HG02973 (cell line): ENCODE results near the gene ENKD1.

Experiments
- ATAC-seq: cut with Tn5 transposase; IDR thresholded peaks from one replicate; pipeline ENCODE4 v1.9.1; 2021; ENCODE audit warnings: moderate library complexity; ENCODE audit not compliant: unreplicated experiment

Gene ENKD1

DNA sequence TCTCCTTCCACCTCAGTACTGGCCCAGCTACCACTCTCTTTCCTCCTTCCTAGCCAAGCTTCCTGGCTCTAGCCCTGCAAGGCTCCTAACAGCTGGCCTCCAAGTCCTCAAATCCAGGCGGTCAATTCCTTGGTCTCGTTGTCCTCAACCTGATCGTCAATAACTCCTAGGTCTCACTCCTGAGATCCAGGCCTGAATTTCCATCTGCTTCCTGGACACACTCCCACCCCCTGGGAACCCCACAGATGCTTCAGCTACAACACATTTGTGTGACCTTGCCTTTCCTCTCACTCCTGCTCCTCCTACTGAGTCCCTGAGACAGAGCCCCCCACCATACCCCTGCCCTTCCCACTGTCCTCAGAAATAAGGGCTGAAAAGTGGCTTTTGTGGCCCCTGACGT, 2.3 kb downstream of the ENKD1 start:
- no peak for ATAC-seq

GRCh38 chr16:67663877-67664222, 2.7 kb downstream of the ENKD1 start:
- ATAC-seq, result no peak

GRCh38 chr16:67663151-67663876, 3.2 kb downstream of the ENKD1 start:
- no peak for ATAC-seq

DNA sequence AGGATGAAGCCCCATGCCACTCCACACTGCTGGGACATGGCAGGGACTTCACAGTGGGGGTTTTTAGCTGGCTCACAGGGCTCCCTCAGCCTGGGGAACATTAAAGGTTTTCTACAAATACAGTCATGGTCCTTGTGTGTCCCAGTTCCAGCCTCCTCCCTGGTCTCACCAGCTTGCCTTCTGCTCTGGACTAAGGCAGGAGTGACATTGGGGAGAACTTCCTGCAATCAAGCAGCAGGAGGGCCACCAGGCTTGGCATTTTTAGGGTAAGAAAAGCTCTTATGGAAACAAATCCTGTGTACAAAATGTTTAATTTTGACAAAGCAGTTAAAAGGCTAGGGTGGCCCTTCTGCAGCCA, 3.9 kb downstream of the ENKD1 start:
- ATAC-seq, result no peak

DNA sequence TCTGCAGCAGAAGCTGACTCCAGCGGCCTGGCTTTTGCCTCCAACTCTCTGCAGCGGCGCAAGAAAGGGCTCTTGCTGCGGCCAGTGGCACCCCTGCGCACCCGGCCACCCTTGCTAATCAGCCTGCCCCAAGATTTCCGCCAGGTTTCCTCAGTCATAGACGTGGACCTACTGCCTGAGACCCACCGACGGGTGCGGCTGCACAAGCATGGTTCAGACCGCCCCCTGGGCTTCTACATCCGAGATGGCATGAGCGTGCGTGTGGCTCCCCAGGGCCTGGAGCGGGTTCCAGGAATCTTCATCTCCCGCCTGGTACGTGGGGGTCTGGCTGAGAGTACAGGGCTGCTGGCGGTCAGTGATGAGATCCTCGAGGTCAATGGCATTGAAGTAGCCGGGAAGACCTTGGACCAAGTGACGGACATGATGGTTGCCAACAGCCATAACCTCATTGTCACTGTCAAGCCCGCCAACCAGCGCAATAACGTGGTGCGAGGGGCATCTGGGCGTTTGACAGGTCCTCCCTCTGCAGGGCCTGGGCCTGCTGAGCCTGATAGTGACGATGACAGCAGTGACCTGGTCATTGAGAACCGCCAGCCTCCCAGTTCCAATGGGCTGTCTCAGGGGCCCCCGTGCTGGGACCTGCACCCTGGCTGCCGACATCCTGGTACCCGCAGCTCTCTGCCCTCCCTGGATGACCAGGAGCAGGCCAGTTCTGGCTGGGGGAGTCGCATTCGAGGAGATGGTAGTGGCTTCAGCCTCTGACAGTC, 4.5 kb downstream of the ENKD1 start:
- ATAC-seq, result no peak

- ATAC-seq, result no peak
Observed at GRCh38 chr16:67661101-67661761, 5.3 kb downstream of the ENKD1 start.

DNA sequence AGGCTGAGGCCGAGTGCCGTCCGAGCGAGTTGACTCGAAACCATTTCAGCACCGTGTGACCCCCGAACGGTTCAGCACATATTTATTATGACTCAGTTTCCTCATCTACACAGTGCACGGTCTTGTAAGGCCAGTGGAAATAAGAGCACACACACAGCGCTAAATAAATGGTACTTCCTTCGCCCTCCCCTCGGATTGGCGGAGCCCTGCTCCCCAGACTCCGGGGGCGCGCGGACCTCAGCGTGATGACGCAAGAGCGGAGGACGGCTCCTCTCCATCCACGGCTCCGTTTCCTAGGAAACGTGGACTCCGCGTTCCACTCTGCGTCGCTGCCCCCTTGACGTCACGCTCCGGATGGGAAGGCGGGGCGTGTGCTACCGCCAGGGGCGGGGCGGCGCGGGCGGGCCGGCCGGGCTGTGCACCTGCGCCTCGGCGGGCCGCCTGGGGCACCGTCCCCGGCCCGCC, 6.0 kb downstream of the ENKD1 start, which contains the start of gene PARD6A:
Gene PARD6A, plus strand, starts transcription at position 397 of the 465 bp plus-strand sequence. CDS start 79 bp downstream, outside the sequence.
- ATAC-seq, result peak; percentile 63

DNA sequence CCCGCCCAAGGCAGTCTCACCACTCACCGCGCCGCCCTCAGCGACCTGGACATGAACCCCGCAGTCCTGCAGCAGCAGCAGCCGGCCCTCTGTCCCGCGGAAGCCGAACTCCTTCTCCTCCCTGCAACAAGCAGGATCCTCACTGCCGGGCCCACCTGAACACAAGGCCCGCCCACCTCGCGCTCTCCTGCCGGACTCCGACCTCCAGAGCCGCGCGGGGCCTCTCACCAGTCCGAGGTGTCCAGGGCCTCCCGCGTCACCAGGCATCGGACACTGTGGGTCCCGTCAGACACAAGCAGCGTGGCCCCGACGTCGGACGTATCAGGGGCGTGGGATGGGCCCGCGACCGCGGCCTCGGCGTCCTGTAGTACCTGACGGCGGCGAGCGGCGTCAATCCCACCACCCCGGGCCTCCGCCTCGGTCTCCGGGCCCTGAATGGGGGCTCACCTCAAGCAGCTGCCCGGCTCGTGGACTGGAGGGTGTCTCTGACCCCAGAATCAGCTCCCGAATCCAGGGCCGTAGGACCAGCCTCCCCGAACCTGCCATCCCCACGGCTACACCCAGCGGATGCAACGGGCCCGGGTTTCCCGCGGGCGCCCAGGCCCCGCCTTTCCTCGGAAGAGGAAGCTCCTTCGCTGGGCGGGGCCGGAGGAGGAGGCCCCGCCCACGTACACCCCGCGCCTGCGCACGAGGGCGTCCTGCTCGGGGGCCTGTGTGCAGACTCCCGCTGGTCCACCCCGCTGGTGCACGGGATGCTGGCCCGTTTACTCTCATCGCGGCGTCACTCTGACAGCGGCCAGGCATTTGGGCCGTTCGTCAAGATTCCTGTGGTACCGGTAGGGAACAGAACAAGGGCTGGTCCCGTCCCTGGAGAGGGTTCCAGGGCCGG, 6.6 kb downstream of the ENKD1 start, which contains the start of gene ACD:
Gene ACD, minus strand, starts transcription at position 586 of the 889 bp plus-strand sequence. Its CDS starts 40 bp downstream, at position 546.
- peak; percentile 43 for ATAC-seq

DNA sequence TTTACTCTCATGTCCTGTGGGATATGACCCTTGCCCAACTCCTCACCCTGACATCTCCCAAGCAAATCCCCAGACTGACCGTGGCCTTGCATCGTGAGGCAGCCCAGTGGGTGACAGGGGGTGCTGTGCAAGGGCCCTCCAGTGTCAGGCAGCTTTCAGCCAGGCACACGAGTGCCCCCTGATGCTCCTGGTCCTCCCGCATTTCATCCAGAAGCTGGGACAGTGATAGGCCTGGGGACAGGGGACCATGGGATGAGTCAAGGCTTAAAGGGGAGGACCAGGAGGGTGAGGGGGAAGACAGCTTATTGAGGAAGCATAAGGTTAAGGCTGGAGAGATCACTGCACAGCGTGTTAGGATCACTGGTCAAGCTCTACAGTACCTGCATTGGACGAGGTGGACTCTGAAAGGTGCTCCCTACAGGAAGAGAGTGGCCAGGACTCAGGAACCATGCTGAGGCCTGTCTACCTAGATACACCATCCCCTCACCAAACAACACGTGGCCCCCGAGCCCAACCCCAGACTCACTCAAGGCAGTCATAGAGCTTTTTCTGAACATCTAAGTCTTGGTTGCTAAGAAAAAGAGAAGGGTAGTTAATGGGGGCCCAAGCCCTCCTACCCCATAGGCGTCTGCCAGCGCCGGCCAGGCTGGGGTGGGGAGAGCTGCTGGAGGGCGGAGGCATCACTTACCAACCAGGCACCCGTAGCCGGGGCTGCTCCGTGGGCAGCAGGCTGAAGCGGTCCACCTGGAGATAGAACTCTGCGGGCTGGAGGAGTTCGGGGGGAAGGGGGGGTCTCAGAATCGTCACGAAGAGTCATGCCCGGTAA, 7.5 kb downstream of the ENKD1 start:
- no peak for ATAC-seq

GRCh38 chr16:67657751-67658518, 8.6 kb downstream of the ENKD1 start:
- no peak for ATAC-seq

GRCh38 chr16:67657017-67657608, 9.4 kb downstream of the ENKD1 start:
- ATAC-seq, result no peak

GRCh38 chr16:67656344-67657016, 10.1 kb downstream of the ENKD1 start:
- ATAC-seq, result no peak

DNA sequence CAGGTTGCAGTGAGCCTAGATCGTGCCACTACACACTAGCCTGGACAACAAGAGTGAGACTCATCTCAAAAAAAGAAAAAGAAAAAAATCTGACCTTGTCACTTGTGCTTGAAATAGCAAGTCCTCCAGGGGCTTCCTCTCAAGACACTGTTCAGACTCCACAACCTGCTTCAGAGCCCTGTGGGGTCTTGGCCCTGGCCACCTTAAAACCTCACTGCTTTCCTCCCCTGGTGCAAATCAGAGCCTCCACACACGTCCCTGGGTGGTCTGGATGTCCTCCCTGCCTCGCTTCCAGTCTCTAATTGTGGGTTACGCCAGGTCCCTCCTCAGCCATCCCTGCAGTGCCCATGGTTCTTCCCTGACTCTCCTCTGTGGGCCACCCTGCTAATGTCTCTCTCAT, 11.2 kb downstream of the ENKD1 start:
- ATAC-seq, result no peak

DNA sequence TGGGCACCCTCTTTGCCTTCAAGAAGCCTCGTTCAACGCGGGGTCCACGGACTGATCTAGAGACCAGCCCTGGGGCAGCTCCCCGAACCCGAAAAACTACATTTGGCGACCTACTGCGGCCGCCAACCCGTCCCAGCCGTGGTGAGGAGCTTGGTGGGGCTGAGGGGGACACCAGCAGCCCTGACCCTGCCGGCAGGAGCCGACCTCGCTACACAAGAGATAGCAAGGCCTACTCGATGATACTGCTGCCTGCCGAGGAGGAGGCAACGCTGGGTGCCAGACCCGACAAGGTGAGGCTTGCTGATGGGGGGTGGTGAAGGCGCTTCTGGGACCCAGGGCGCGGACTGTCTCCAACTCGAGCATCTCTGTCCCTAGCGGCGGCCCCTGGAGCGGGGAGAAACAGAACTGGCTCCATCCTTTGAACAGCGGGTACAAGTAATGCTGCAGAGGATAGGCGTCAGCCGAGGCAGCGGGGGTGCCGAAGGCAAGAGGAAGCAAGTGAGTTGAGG, 12.1 kb downstream of the ENKD1 start:
- ATAC-seq, result no peak

DNA sequence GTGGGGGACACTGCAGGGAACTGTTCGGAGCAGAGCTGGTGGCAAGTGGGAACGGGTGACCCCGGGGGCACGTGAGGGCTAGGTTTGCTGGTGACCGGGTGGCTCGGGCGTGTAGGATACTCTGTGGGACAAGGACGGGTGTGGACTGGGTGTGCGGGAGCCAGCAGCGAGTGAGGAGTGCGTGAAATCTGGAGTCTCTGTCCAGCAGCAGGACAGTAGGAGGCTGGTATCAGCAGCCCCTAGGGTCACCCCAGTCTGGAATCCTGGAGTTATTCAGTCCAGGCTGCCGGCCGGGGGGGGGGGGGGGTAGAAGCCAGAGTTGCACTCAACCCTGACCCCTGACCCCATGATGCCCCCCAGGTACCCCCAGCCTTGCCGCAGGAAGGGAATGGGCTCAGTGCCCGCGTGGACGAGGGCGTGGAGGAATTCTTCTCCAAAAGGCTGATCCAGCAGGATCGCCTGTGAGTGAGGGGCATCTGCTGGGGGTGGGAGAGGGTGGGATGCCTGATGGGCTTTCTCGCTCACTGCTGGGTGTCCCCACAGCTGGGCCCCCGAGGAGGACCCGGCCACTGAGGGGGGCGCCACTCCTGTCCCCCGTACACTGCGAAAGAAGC, 12.7 kb downstream of the ENKD1 start:
- no peak for ATAC-seq

DNA sequence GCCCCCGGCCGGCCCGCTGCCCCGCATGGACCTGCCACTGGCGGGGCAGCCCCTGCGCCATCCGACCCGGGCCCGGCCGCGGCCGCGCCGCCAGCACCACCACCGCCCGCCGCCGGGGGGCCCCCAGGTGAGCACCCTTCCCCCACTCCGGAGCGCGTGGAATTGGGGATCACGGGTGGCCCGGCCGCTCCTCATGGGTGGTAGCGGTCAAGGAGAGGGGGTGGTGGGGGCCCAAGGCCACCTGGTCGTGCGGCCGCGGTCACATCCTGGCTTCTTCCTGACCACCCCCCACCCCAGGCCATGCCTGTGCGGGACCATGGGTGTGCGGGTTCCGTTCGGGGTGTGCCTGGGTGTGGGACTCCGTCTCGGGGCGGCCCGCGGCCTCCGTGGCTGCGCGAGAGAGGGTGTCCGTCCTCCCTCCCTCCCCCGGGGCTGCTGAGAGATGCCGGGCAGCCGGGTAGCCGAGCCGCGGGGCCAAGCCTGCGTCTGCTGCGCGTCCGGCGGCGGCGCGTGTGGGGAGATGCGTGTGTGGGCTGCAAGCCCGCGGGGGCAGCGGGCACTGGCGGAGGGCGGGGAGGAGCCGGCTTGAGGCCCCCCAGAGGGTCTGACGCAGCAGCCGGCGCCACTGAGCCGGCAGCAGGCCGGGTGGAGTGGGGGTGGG, 13.3 kb downstream of the ENKD1 start:
- no peak for ATAC-seq

DNA sequence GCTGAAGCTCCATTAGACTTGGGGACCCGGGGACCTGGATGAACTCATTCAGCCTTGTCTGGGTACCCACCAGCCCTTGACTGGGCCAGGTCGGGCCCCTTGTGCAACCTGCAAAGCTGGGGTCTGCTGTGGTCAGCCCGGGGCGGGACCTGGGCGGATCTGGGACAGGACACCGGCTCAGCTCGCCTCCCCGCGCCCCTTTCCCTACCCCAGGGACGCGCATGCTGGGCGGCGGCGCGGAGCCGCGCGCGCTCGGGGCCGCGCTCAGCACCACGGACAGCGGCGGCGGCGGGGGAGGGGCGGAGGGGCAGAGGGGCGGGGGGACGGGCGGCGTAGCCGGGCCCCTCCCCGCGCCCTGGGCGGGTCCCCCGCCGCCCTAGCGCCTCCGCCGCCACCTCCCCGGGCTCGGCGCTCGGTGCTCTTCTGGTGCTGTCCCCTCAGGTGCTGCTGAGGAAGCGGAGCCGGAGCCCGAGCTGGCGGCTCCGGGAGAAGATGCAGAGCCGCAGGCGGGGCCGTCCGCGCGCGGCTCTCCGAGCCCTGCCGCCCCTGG, 13.9 kb downstream of the ENKD1 start:
- ATAC-seq, result no peak
